ENCODE data around the gene GLB1L. TPM values are rescaled to one million over a fixed set of nuclear protein-coding genes. Genes with fewer than 3 reads are reported as not detected.
"Not testable (repeated sequence)": the region's sequence is repeated elsewhere in the genome, so short reads cannot be mapped to it uniquely, and the experiment has no call there.

Gene GLB1L
- total RNA-seq, 1 donor from 2014 or later: 4.7 TPM

- no peak for DNase-seq (ENCODE audit: low read depth in 2 of 2)
These were observed 37.9 kb downstream of the GLB1L start for GRCh38 chr2:219207134-219207883.

GRCh38 chr2:219206328-219207133 lies 38.7 kb downstream of the GLB1L start, which contains the start of gene ZFAND2B:
ZFAND2B (plus strand) TSS chr2:219206782; CDS start chr2:219206988, 206 bp downstream.
- DNase-seq (ENCODE audit: low read depth in 2 of 2): peak; percentile 69 to 94

- no peak for DNase-seq (ENCODE audit: low read depth in 2 of 2)
These were observed 39.3 kb downstream of the GLB1L start for GRCh38 chr2:219205981-219206327.

GRCh38 chr2:219205165-219205538 lies 40.1 kb downstream of the GLB1L start:
- no peak for DNase-seq (ENCODE audit: low read depth in 2 of 2)

GRCh38 chr2:219204425-219205164 lies 40.6 kb downstream of the GLB1L start:
- no peak for DNase-seq (ENCODE audit: low read depth in 2 of 2)

- not testable (repeated sequence) for DNase-seq (ENCODE audit: low read depth in 2 of 2)
These were observed 43.9 kb downstream of the GLB1L start for GRCh38 chr2:219201331-219201730.

GRCh38 chr2:219200502-219201326 lies 44.5 kb downstream of the GLB1L start:
- DNase-seq (ENCODE audit: low read depth in 2 of 2): not testable (repeated sequence)

- no peak for DNase-seq (ENCODE audit: low read depth in 2 of 2)
These were observed 45.6 kb downstream of the GLB1L start for GRCh38 chr2:219199470-219200211.

GRCh38 chr2:219198974-219199373 lies 46.3 kb downstream of the GLB1L start:
- no peak for DNase-seq (ENCODE audit: low read depth in 2 of 2)

GRCh38 chr2:219197388-219197787 lies 47.9 kb downstream of the GLB1L start:
- DNase-seq (ENCODE audit: low read depth in 2 of 2): no peak

GRCh38 chr2:219186754-219187456 lies 58.3 kb downstream of the GLB1L start:
- no peak for DNase-seq (ENCODE audit: low read depth in 2 of 2)

Other genes starting within 250 kb of the GLB1L start
- gene CFAP65, start 203.9 kb downstream of the GLB1L start, total RNA-seq: not detected in 2 replicates
- under 0.01 TPM in 2 replicates for gene IHH, start 184.5 kb downstream of the GLB1L start, total RNA-seq
- 13.7 and 16.3 TPM in 2 replicates for gene NHEJ1, start 84.6 kb downstream of the GLB1L start, total RNA-seq
- 0.64 and 0.89 TPM in 2 replicates for gene SLC23A3, start 75.4 kb downstream of the GLB1L start, total RNA-seq
- gene CNPPD1, start 68.5 kb downstream of the GLB1L start, total RNA-seq: 16.7 and 29.0 TPM in 2 replicates
- 49.0 and 65.2 TPM in 2 replicates for gene RETREG2, start 67.2 kb downstream of the GLB1L start, total RNA-seq
- gene ZFAND2B, start 38.7 kb downstream of the GLB1L start, total RNA-seq: 20.0 and 22.1 TPM in 2 replicates
- gene ABCB6, start 26.5 kb downstream of the GLB1L start, total RNA-seq: 21.4 and 27.3 TPM in 2 replicates
- gene ATG9A, start 15.8 kb downstream of the GLB1L start, total RNA-seq: 34.5 and 60.4 TPM in 2 replicates
- gene ANKZF1, start 15.6 kb downstream of the GLB1L start, total RNA-seq: 15.8 and 19.2 TPM in 2 replicates
- 14.5 and 16.3 TPM in 2 replicates for gene STK16, start within 50 bp of the GLB1L start, total RNA-seq
- gene TUBA4B, start 7.8 kb upstream of the GLB1L start, total RNA-seq: not detected in 2 replicates
- 12.1 and 14.4 TPM in 2 replicates for gene TUBA4A, start 8.5 kb upstream of the GLB1L start, total RNA-seq
- 15.4 and 30.0 TPM in 2 replicates for gene DNAJB2, start 33.9 kb upstream of the GLB1L start, total RNA-seq
- not detected in 2 replicates for gene PTPRN, start 64.0 kb upstream of the GLB1L start, total RNA-seq
- not detected in 2 replicates for gene RESP18, start 87.3 kb upstream of the GLB1L start, total RNA-seq
- 53.1 and 69.5 TPM in 2 replicates for gene DNPEP, start 142.5 kb upstream of the GLB1L start, total RNA-seq
- gene DES, start 172.9 kb upstream of the GLB1L start, total RNA-seq: not detected in 2 replicates
- under 0.01 TPM in 1 of 2 replicates, not detected in the other for gene SPEG, start 189.4 kb upstream of the GLB1L start, total RNA-seq